Measurements from ENCODE around the gene TMEM17. TPM values are rescaled to one million over a fixed set of nuclear protein-coding genes. Genes with fewer than 3 reads are reported as not detected.

TMEM17 gene
- total and polyA plus RNA-seq, 11 donors = 0.80 to 2.3 (median 1.6) TPM

DNA sequence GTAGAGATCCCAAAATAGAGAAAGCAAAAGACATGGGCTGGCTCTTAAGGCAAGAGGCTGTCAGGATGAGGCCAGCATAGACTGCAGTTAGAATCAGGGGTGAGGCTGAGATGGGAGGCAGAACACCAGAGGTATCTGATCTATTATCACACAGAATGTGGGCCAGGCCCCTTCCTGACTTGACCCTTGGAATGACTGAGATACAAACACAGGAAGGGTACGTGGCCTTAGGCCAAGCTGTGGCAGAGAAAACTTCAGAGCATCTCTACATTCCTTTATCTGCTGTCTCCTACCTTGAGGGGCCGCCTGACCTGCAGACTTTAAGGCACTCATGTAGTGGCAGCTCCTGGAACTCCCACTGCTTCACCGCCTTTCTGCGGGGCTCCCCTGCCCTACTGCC is 28.4 kb downstream of the TMEM17 start:
- no peak overlapping the region for H3K4me3 ChIP-seq
- no peak for ATAC-seq
- H3K27ac ChIP-seq = peak overlapping the region; percentile 46 to 82 (median 62)
- H3K4me1 ChIP-seq = peaks cover 0 to 63% (median 35%) of the 10 kb centered on the region in 12 donors
- DNase-seq = no peak
- no peaks in the 10 kb centered on the region for H3K27me3 ChIP-seq
- WGBS, 4 donors = 77 to 85% (median 80%) methylated on average over 4 of the region's 4 CpGs
- intact Hi-C loops (cut with DNase I) = loop anchor here in 1 of 10 donors (10.0 kb wide), 1 partner anchor 227 kb away; the partner anchor contains the start of gene EHBP1
- no peaks in the 10 kb centered on the region for H3K36me3 ChIP-seq
- no peaks in the 10 kb centered on the region for H3K9me3 ChIP-seq
- TF ChIP-seq, protein P1, sequence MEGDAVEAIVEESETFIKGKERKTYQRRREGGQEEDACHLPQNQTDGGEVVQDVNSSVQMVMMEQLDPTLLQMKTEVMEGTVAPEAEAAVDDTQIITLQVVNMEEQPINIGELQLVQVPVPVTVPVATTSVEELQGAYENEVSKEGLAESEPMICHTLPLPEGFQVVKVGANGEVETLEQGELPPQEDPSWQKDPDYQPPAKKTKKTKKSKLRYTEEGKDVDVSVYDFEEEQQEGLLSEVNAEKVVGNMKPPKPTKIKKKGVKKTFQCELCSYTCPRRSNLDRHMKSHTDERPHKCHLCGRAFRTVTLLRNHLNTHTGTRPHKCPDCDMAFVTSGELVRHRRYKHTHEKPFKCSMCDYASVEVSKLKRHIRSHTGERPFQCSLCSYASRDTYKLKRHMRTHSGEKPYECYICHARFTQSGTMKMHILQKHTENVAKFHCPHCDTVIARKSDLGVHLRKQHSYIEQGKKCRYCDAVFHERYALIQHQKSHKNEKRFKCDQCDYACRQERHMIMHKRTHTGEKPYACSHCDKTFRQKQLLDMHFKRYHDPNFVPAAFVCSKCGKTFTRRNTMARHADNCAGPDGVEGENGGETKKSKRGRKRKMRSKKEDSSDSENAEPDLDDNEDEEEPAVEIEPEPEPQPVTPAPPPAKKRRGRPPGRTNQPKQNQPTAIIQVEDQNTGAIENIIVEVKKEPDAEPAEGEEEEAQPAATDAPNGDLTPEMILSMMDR (IDR thresholded peaks at IDR 0.05) = no peak
- TF ChIP-seq POLR2A (IDR thresholded peaks at IDR 0.05) = no peak

DNA sequence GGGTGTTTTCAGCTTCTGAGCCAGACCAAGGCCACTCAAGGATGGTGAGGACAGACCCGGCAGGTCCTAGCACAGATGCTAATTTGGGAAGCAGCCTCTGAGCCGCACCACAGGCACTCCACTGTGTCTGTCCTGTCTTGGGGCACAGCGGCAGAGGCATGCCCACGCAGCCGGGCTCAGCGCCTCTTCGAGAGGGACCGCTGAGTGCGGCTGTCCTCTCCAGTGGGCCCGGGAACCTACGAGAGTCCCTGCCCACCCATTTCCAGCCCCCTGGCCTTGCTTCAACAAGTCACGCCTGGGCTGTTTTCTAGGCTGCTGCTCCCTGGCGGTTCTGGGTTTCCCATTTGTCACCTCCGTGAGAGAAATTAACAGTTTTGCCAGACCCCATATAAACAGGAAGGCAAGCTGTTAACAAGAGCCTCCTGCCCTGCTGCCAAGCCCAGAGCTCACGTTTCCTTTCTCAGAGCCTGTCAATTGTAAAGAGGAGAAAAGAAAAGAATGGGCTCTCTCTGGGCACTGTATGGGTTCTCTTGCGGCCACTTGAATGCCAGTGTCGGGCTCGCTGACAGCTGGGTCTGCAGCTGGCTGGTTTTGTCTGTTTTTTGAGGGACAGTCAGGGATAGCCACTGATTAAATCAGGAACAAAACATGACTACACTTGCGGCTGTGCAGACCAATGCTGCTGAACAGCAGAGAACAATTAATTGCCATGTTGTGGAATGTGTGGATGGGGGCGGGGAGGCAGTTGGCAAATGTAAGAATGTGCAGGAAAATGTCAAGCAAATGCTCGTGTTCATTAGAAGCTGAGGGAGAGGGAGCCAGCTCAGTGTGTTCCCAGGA is 30.6 kb downstream of the TMEM17 start:
- DNase-seq (peak in 2 of 5 donors; percentile 57 to 71), ATAC-seq (peak; percentile 16 to 53 (median 31))
- TF ChIP-seq POLR2A (IDR thresholded peaks at IDR 0.05) = no peak
- TF ChIP-seq, protein P1 (IDR thresholded peaks at IDR 0.05) = peak in 3 of 12 donors; percentile 6 to 24 (median 23)
- H3K27ac ChIP-seq = peak overlapping the region; percentile 27 to 82 (median 68)
- H3K36me3 ChIP-seq = no peaks in the 10 kb centered on the region
- H3K4me1 ChIP-seq = peaks cover 0 to 68% (median 36%) of the 10 kb centered on the region in 12 donors
- H3K27me3 ChIP-seq = no peaks in the 10 kb centered on the region
- H3K9me3 ChIP-seq = no peaks in the 10 kb centered on the region
- WGBS, 4 donors = 16 to 26% (median 18%) methylated on average over 20 to 21 of the region's 21 CpGs
- intact Hi-C loops (cut with DNase I) = loop anchor here in 1 of 10 donors (10.0 kb wide), 1 partner anchor 229 kb away; the partner anchor contains the start of gene EHBP1
- H3K4me3 ChIP-seq = peak overlapping the region in 9 of 12 donors; percentile 12 to 40 (median 25)

DNA sequence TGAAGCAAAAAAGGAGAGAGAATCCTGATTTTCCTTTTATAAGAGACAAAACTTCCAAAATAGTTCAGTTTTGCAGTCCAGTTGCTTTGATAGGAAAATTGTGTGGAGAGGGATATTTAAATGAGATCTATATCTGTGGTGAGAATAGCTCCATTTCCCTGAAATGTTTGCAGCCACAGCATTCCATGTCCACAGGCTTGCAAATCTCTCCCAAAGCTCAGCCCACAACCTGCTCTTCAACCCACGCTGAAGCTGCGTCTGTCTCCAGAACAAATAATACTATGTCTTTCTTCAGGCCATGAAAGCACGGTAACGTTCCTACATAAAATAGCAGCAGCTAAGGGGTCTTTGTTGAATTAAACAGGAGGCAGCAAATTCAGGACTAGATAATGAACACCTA is 31.8 kb downstream of the TMEM17 start:
- no peak for DNase-seq
- TF ChIP-seq POLR2A (IDR thresholded peaks at IDR 0.05) = no peak
- TF ChIP-seq, protein P1 (IDR thresholded peaks at IDR 0.05) = no peak
- peaks cover 0 to 68% (median 39%) of the 10 kb centered on the region in 12 donors for H3K4me1 ChIP-seq
- H3K36me3 ChIP-seq = no peaks in the 10 kb centered on the region
- ATAC-seq = no peak
- WGBS, 4 donors = 54 to 93% (median 87%) methylated on average over 4 of the region's 4 CpGs
- H3K4me3 ChIP-seq = no peak overlapping the region
- H3K9me3 ChIP-seq = no peaks in the 10 kb centered on the region
- H3K27ac ChIP-seq = peak overlapping the region in 3 of 12 donors; percentile 76 to 80 (median 77)
- no peaks in the 10 kb centered on the region for H3K27me3 ChIP-seq
- intact Hi-C loops (cut with DNase I) = loop anchor here in 2 of 10 donors (5.0 to 10.0 kb wide), 2 partner anchors 231 to 233 kb away; partner anchors contain the start of gene EHBP1 (in 2 of the 2)

DNA sequence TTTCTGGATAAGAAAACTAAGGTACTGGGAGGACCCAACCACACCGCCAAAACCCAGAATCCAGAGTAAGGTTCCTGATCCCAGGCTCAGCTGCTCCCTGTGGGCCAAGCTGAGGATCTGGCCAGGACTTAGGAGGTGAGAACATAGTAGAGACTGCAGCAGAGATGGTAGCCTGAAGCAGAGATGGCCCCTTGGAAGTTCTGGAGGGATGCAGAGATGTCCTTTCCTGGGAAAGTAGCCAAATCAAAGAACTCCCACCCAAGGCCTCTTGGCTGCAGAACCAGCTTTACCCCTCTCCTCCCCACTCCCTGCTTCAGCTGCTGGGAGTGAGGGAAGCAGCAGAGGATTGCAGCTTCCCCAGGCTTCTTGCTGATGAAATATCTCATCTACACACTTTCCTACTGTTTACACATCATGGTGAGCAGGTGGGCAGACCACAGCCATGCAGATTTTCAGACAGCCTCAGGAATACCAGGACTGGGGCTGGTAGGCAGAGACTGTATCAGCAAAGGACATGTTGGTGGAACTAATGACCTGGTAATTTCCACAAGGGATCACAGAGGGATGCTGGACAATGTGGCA is 32.7 kb downstream of the TMEM17 start:
- TF ChIP-seq, protein P1 (IDR thresholded peaks at IDR 0.05) = no peak
- TF ChIP-seq POLR2A (IDR thresholded peaks at IDR 0.05) = no peak
- Histone ChIP-seq H3K9me3 (no peaks in the 10 kb centered on the region), H3K4me1 (peaks cover 0 to 62% (median 36%) of the 10 kb centered on the region in 12 donors), H3K4me3 (no peak overlapping the region), H3K27ac (peak overlapping the region in 5 of 12 donors; percentile 8 to 80 (median 37)), H3K36me3 (no peaks in the 10 kb centered on the region), H3K27me3 (no peaks in the 10 kb centered on the region)
- DNase-seq (no peak), ATAC-seq (no peak)
- WGBS, 4 donors = 86 to 94% (median 90%) methylated on average over 1 of the region's 1 CpG
- intact Hi-C loops (cut with DNase I) = loop anchor here in 2 of 10 donors (5.0 to 10.0 kb wide), 2 partner anchors 231 to 234 kb away; partner anchors contain the start of gene EHBP1 (in 2 of the 2)

Data from heart left ventricle (tissue), 16 donors.